ENCODE measurements around the gene KDM4C.

GRCh38 chr9:7111413-7111812, 353.6 kb downstream of the KDM4C start:
- TF ChIP-seq CTCF (IDR thresholded peaks at IDR 0.05) (no peak), POLR2A (IDR thresholded peaks at IDR 0.05) (no peak), EP300 (IDR thresholded peaks at IDR 0.05) (no peak), POLR2AphosphoS5 (IDR thresholded peaks at IDR 0.05) (no peak)
